GM12878 (cell line): Measurements from ENCODE around the gene GREM1.

ENCODE experiments used
- GABPA ChIP-seq: IDR thresholded peaks from 2 replicates; pipeline ENCODE4 v1.6.1; 2014; ENCODE audit warnings: antibody characterized with exemption, low read depth, mild to moderate bottlenecking, inconsistent platforms
- JUND ChIP-seq: IDR thresholded peaks from 2 replicates; pipeline ENCODE4 v1.6.1; 2012; ENCODE audit warnings: low read depth, mild to moderate bottlenecking, low read length, improper control_type of control experiment, moderate library complexity
- NRF1 ChIP-seq: conservative IDR thresholded peaks from 2 replicates; pipeline ENCODE4 v1.6.1; 2011; ENCODE audit warnings: mild to moderate bottlenecking, low read depth, low read length, improper control_type of control experiment
- SPI1 ChIP-seq: IDR thresholded peaks from 2 replicates; pipeline ENCODE4 v1.6.1; 2011; ENCODE audit warnings: low read depth, mild to moderate bottlenecking, low read length, moderate library complexity, borderline replicate concordance; ENCODE audit not compliant: insufficient read depth
- YBX1 ChIP-seq: fragments of 450-650 bp; IDR thresholded peaks from 2 replicates; pipeline ENCODE4 v1.6.1; 2016; ENCODE audit warnings: antibody characterized with exemption
- TF ChIP-seq, protein P1 (sequence below), 3 experiments: IDR thresholded peaks in 2 of 3; conservative IDR thresholded peaks in 1 of 3; 2 replicates each; pipeline ENCODE4 v1.5.1; 2011; ENCODE audit warnings: low read depth in 3 of 3, low read length in 3 of 3, mild to moderate bottlenecking in 3 of 3, control low read depth in 2 of 3, moderate library complexity in 2 of 3, inconsistent platforms in 1 of 3, mixed read lengths in 1 of 3; ENCODE audit not compliant: control insufficient read depth in 2 of 3, insufficient read depth in 1 of 3; ENCODE audit errors: extremely low read depth in 1 of 3
- TF ChIP-seq, protein P2 (sequence below): IDR thresholded peaks from 2 replicates; pipeline ENCODE4 v1.6.1; 2011; ENCODE audit warnings: mild to moderate bottlenecking, low read depth, low read length, moderate library complexity; ENCODE audit not compliant: insufficient replicate concordance
- TF ChIP-seq, protein P3 (sequence below): IDR thresholded peaks from 2 replicates; pipeline ENCODE4 v1.6.1; 2012; ENCODE audit warnings: mild to moderate bottlenecking, low read depth, low read length

DNA sequence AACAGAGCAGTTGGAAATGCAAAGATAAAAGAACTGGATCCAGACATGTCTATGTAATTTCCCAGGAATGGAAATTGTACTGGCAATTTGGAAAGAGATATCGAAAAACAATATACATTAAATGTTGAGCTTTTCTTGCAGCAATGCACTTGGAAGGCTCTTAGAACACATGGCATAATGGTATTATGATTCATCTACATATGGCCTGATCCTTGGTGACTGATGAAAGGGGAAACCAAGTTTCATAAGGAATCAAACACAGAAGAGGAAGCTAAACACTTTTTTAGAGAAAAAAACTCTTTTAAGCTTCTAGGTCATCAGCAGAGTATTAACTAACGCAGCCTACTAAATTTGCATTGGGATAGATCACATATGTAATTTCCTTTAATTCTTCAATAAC lies 12.4 kb upstream of the GREM1 start:
- TF ChIP-seq YBX1, result no peak
- TF ChIP-seq, protein P1, sequence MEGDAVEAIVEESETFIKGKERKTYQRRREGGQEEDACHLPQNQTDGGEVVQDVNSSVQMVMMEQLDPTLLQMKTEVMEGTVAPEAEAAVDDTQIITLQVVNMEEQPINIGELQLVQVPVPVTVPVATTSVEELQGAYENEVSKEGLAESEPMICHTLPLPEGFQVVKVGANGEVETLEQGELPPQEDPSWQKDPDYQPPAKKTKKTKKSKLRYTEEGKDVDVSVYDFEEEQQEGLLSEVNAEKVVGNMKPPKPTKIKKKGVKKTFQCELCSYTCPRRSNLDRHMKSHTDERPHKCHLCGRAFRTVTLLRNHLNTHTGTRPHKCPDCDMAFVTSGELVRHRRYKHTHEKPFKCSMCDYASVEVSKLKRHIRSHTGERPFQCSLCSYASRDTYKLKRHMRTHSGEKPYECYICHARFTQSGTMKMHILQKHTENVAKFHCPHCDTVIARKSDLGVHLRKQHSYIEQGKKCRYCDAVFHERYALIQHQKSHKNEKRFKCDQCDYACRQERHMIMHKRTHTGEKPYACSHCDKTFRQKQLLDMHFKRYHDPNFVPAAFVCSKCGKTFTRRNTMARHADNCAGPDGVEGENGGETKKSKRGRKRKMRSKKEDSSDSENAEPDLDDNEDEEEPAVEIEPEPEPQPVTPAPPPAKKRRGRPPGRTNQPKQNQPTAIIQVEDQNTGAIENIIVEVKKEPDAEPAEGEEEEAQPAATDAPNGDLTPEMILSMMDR (IDR thresholded peaks at IDR 0.05 in 2 of 3, conservative IDR thresholded peaks at IDR 0.05 in 1 of 3; ENCODE audit: control insufficient read depth in 2 of 3, extremely low read depth in 1 of 3, insufficient read depth in 1 of 3, low read depth in 3 of 3, low read length in 3 of 3), result no peak
- TF ChIP-seq, protein P2, sequence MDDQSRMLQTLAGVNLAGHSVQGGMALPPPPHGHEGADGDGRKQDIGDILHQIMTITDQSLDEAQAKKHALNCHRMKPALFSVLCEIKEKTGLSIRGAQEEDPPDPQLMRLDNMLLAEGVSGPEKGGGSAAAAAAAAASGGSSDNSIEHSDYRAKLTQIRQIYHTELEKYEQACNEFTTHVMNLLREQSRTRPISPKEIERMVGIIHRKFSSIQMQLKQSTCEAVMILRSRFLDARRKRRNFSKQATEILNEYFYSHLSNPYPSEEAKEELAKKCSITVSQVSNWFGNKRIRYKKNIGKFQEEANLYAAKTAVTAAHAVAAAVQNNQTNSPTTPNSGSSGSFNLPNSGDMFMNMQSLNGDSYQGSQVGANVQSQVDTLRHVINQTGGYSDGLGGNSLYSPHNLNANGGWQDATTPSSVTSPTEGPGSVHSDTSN, result no peak
- no peak for TF ChIP-seq NRF1
- no peak for TF ChIP-seq SPI1
- no peak for TF ChIP-seq GABPA
- no peak for TF ChIP-seq JUND
- TF ChIP-seq, protein P3, sequence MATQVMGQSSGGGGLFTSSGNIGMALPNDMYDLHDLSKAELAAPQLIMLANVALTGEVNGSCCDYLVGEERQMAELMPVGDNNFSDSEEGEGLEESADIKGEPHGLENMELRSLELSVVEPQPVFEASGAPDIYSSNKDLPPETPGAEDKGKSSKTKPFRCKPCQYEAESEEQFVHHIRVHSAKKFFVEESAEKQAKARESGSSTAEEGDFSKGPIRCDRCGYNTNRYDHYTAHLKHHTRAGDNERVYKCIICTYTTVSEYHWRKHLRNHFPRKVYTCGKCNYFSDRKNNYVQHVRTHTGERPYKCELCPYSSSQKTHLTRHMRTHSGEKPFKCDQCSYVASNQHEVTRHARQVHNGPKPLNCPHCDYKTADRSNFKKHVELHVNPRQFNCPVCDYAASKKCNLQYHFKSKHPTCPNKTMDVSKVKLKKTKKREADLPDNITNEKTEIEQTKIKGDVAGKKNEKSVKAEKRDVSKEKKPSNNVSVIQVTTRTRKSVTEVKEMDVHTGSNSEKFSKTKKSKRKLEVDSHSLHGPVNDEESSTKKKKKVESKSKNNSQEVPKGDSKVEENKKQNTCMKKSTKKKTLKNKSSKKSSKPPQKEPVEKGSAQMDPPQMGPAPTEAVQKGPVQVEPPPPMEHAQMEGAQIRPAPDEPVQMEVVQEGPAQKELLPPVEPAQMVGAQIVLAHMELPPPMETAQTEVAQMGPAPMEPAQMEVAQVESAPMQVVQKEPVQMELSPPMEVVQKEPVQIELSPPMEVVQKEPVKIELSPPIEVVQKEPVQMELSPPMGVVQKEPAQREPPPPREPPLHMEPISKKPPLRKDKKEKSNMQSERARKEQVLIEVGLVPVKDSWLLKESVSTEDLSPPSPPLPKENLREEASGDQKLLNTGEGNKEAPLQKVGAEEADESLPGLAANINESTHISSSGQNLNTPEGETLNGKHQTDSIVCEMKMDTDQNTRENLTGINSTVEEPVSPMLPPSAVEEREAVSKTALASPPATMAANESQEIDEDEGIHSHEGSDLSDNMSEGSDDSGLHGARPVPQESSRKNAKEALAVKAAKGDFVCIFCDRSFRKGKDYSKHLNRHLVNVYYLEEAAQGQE, result no peak
